K562 (cell line): Measurements from ENCODE around the gene SLC9A2. TPM values are rescaled to one million over a fixed set of nuclear protein-coding genes. Genes with fewer than 3 reads are reported as not detected.
A peak's percentile ranks its signal among the peaks of the same experiment; 100 is the strongest.

Experiments used
- ATAC-seq: fragments of 200-7000 bp; cut with Tn5 transposase; 3 replicates; pipeline ENCODE4 v1.9.1; 2020; ENCODE audit warnings: moderate library complexity
- BruUV-seq: library from RNA; stranded (reverse); fragments of 400-500 nt; replicated peaks from 2 replicates; lab custom pipeline; 2021; lab: Mats Ljungman, UMichigan
- CTCF ChIA-PET: fragments of 300-600 bp; formaldehyde crosslinking; extraction: SDS; loops from one replicate; lab custom pipeline; 2021; ENCODE audit warnings: low intra/inter-chr PET ratio; lab: Yijun Ruan, JAX
- POLR2A ChIA-PET: fragments of 300-600, 350-650 bp; sonication (Branson Sonifier 250); formaldehyde crosslinking; extraction: SDS; loops from one replicate; lab custom pipeline; 2021; ENCODE audit warnings: antibody characterized with exemption, inconsistent platforms; lab: Yijun Ruan, JAX
- DNase-seq, 4 experiments: peaks; one replicate each; pipeline versions ENCODE4 v3.0.0 to v3.0.0-alpha.2; 2011 to 2018; ENCODE audit warnings: low spot score in 3 of 4, mixed read lengths in 3 of 4; ENCODE audit errors: extremely low read depth in 1 of 4
- FAIRE-seq: peaks from 2 replicates; lab custom pipeline; 2011; peaks lifted over from hg19 to GRCh38; lab: Jason Lieb, UNC
- H2AFZ ChIP-seq: 2 replicates; pipeline ENCODE4 v1.6.0; 2011; ENCODE audit warnings: low read depth, low read length, control low read depth, inconsistent platforms
- H3K27ac ChIP-seq: fragments of 200-600 bp; 3 replicates; pipeline ENCODE4 v1.8.0; 2011; ENCODE audit warnings: low read depth, mild to moderate bottlenecking, control low read depth, inconsistent platforms, low read length, moderate library complexity, mixed read lengths; ENCODE audit errors: extremely low read depth
- H3K27me3 ChIP-seq, 2 experiments: fragments of 300-600 bp in 1 of 2; 2 replicates in 1 of 2; 3 replicates in 1 of 2; pipeline versions ENCODE4 v1.6.0 to v1.8.0; 2011; ENCODE audit warnings: inconsistent platforms in 2 of 2, low read length in 2 of 2, mild to moderate bottlenecking in 1 of 2, mixed read lengths in 1 of 2, moderate library complexity in 1 of 2; ENCODE audit not compliant: control insufficient read depth in 2 of 2, insufficient read depth in 2 of 2
- H3K36me3 ChIP-seq: fragments of 300-600 bp; 3 replicates; pipeline ENCODE4 v1.8.0; 2011; ENCODE audit warnings: mild to moderate bottlenecking, low read length, inconsistent platforms; ENCODE audit not compliant: control insufficient read depth, insufficient read depth
- H3K4me1 ChIP-seq, 2 experiments: fragments of 200-600 bp in 1 of 2; replicated peaks in 1 of 2; 2 replicates in 1 of 2; 3 replicates in 1 of 2; pipeline versions ENCODE4 v1.5.1 to v1.8.0; 2011; ENCODE audit warnings: inconsistent platforms in 2 of 2, low read length in 2 of 2, mild to moderate bottlenecking in 1 of 2, mixed read lengths in 1 of 2, moderate library complexity in 1 of 2; ENCODE audit not compliant: control insufficient read depth in 2 of 2, insufficient read depth in 2 of 2
- H3K4me2 ChIP-seq: 2 replicates; pipeline ENCODE4 v1.6.1; 2011; ENCODE audit warnings: low read length, control low read depth, inconsistent platforms, mixed read lengths; ENCODE audit not compliant: insufficient read depth
- H3K4me3 ChIP-seq: fragments of 200-600 bp; sonication (generic), shearing (Covaris generic); 2 replicates; pipeline ENCODE4 v1.5.1; 2016; ENCODE audit warnings: control low read depth, inconsistent platforms
- H3K79me2 ChIP-seq: fragments of 200-600 bp; 3 replicates; pipeline ENCODE4 v1.8.0; 2011; ENCODE audit warnings: low read length, inconsistent platforms; ENCODE audit not compliant: control insufficient read depth, insufficient read depth
- H3K9ac ChIP-seq, 2 experiments: 2 replicates each; pipeline versions ENCODE4 v1.6.0 to v1.6.1; 2011; ENCODE audit warnings: low read depth in 2 of 2, low read length in 2 of 2, control low read depth in 1 of 2, inconsistent platforms in 1 of 2, mild to moderate bottlenecking in 1 of 2, mixed read lengths in 1 of 2; ENCODE audit not compliant: insufficient read depth in 1 of 2
- H3K9me1 ChIP-seq: one replicate; pipeline ENCODE4 v1.6.0; 2011; ENCODE audit warnings: inconsistent platforms, mild to moderate bottlenecking, low read length, moderate library complexity; ENCODE audit not compliant: control insufficient read depth, insufficient read depth
- H3K9me3 ChIP-seq: replicated peaks from 2 replicates; pipeline ENCODE4 v1.5.1; 2011; ENCODE audit warnings: low read depth, low read length, inconsistent platforms; ENCODE audit not compliant: control insufficient read depth, insufficient read depth
- H4K20me1 ChIP-seq: replicated peaks from 2 replicates; pipeline ENCODE4 v1.6.1; 2011; ENCODE audit warnings: low read length, inconsistent platforms, mixed read lengths; ENCODE audit not compliant: control insufficient read depth, insufficient read depth
- BRF1 ChIP-seq: IDR thresholded peaks from 3 replicates; pipeline ENCODE4 v1.6.1; 2011; ENCODE audit warnings: borderline replicate concordance, mild to moderate bottlenecking; ENCODE audit not compliant: insufficient read length; ENCODE audit errors: extremely low read depth
- CCAR2 ChIP-seq: fragments of 200-400 bp; formaldehyde crosslinking; IDR thresholded peaks from 2 replicates; pipeline ENCODE4 v1.6.1; 2017; ENCODE audit warnings: mild to moderate bottlenecking, low read depth, low read length
- GTF2E2 ChIP-seq: fragments of 200-800 bp; sonication (Bioruptor generic); IDR thresholded peaks from 2 replicates; pipeline ENCODE4 v1.6.1; 2016; ENCODE audit warnings: missing genetic modification characterization, missing compliant biosample characterization
- HDAC1 ChIP-seq, 2 experiments: fragments of 450-650 bp; IDR thresholded peaks; 2 replicates each; pipeline ENCODE4 v1.6.1; 2016 to 2017; ENCODE audit warnings: inconsistent platforms in 1 of 2, mild to moderate bottlenecking in 1 of 2, moderate library complexity in 1 of 2
- HDAC6 ChIP-seq: IDR thresholded peaks from 2 replicates; pipeline ENCODE4 v1.6.1; 2012; ENCODE audit warnings: low read depth, mild to moderate bottlenecking, control low read depth, inconsistent platforms, low read length, moderate library complexity
- HDGF ChIP-seq: fragments of 450-650 bp; IDR thresholded peaks from 2 replicates; pipeline ENCODE4 v1.6.1; 2016
- HNRNPH1 ChIP-seq: fragments of 200-400 bp; formaldehyde crosslinking; optimal IDR thresholded peaks from 2 replicates; pipeline ENCODE3; 2017; ENCODE audit warnings: low read depth, mild to moderate bottlenecking, low read length, moderate library complexity
- NFXL1 ChIP-seq: fragments of 450-650 bp; formaldehyde crosslinking; IDR thresholded peaks from 2 replicates; pipeline ENCODE4 v1.4.0; 2021; ENCODE audit warnings: mild to moderate bottlenecking
- RAD21 ChIP-seq, 2 experiments: fragments of 250-450 bp in 1 of 2; fragments of 450-650 bp in 1 of 2; sonication (Bioruptor Pico) in 1 of 2; formaldehyde crosslinking in 1 of 2; IDR thresholded peaks in 1 of 2; conservative IDR thresholded peaks in 1 of 2; 2 replicates each; pipeline versions ENCODE4 v1.4.0 to v1.8.0; 2020 to 2022; ENCODE audit warnings: mild to moderate bottlenecking in 2 of 2, moderate library complexity in 1 of 2
- SMC3 ChIP-seq: conservative IDR thresholded peaks from 2 replicates; pipeline ENCODE4 v1.6.1; 2011; ENCODE audit warnings: low read depth, low read length, improper control_type of control experiment; ENCODE audit not compliant: insufficient read depth
- STAG1 ChIP-seq: sonication (generic); formaldehyde crosslinking; IDR thresholded peaks from 2 replicates; pipeline ENCODE4 v1.5.0; 2020; ENCODE audit warnings: missing genetic modification reagents, borderline replicate concordance
- ZNF232 ChIP-seq: sonication (generic); formaldehyde crosslinking; IDR thresholded peaks from 2 replicates; pipeline ENCODE4 v1.8.0; 2022; ENCODE audit warnings: mild to moderate bottlenecking, missing genetic modification reagents
- ZNF778 ChIP-seq: fragments of 450-650 bp; formaldehyde crosslinking; IDR thresholded peaks from 2 replicates; pipeline ENCODE4 v1.4.0; 2020; ENCODE audit warnings: mild to moderate bottlenecking, moderate library complexity
- ZSCAN32 ChIP-seq: fragments of 450-650 bp; formaldehyde crosslinking; IDR thresholded peaks from 2 replicates; pipeline ENCODE4 v1.4.0; 2020; ENCODE audit warnings: mild to moderate bottlenecking, moderate library complexity
- WGBS: fragments of 100-300 bp; shearing (Covaris generic); methylation state at CpG from one replicate; pipeline ENCODE4 v1.1.6; 2016; ENCODE audit warnings: low coverage, mixed read lengths; ENCODE audit not compliant: insufficient coverage; ENCODE audit errors: missing lambda C conversion rate; 5-methylcytosine and 5-hydroxymethylcytosine counted together
- in situ Hi-C: fragments of 300-500 bp; cut with MboI; formaldehyde crosslinking; loops from 4 replicates; pipeline ENCODE4 v1.15.0; 2018; ENCODE audit warnings: inconsistent platforms, mixed read lengths
- intact Hi-C: fragments of 100-400 bp; cut with micrococcal nuclease; formaldehyde crosslinking; loops from 2 replicates; pipeline ENCODE4 v1.14.2; 2022
- polyA plus RNA-seq, 8 experiments: library from polyadenylated mRNA; depleted of rRNA in 4 of 8; stranded (reverse) in 5 of 8; unstranded in 3 of 8; fragments of >200 nt; fragmentation: Nextera tagmentation in 2 of 8; fragmentation: Illumina TruSeq in 1 of 8; extraction: Ambion mirVana in 2 of 8; extraction: Trizol in 1 of 8; gene quantifications; 2 replicates each; pipeline versions ENCODE4 v1.2.1 to v1.2.3, GENCODE V29; 2011 to 2014; ENCODE audit warnings: inconsistent platforms in 1 of 8, missing spikeins in 1 of 8
- total RNA-seq, 7 experiments: library from RNA; depleted of rRNA in 6 of 7; stranded (reverse); fragments of >200 nt in 6 of 7; fragmentation: Illumina TruSeq in 2 of 7; extraction: Trizol in 2 of 7; gene quantifications; 2 replicates each; pipeline versions ENCODE4 v1.2.1 to v1.2.3, GENCODE V29; 2011 to 2021; ENCODE audit warnings: low replicate concordance in 1 of 7
- TF ChIP-seq, protein P1 (sequence below), 2 experiments: IDR thresholded peaks; 2 replicates each; pipeline ENCODE4 v1.6.1; 2012; ENCODE audit warnings: improper control_type of control experiment in 2 of 2, low read depth in 2 of 2, low read length in 2 of 2, borderline replicate concordance in 1 of 2

The SLC9A2 gene
- total and polyA plus RNA-seq, 9 of the 15 experiments (the other 6 are each of a cell fraction or from before 2014, with no cell fraction given), result 0.45 to 3.3 (median 1.6) TPM

DNA sequence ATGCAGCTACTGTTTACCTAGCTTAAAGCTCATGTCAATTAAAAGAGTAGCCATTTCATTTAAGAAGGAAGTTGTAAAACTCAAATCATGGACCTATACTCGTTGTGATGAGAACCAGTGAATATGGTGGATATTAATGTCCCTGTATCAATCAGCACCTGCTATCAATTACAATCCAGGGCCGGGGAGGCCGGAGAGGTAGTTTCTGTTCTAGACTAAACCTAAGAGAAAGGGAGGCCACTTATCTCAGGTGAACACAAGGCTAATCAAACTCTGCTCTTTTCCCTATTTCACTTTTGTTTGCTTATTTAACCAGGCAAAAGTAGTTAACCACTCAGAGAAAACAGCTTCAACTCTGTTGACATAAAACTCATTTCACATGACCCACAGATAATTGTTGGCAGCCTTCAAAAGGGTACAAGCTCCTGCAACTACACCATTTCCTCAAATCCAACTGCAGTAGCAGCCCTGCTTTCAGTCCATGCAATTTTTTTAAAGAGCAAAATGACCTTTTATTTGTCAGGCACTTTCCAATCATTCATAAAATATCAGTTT lies 27.8 kb upstream of the SLC9A2 start:
- intact Hi-C loops, result loop anchor here (1.0 to 2.0 kb wide), 2 partner anchors 71 to 119 kb away; partner anchors contain the start of gene SLC9A4

DNA sequence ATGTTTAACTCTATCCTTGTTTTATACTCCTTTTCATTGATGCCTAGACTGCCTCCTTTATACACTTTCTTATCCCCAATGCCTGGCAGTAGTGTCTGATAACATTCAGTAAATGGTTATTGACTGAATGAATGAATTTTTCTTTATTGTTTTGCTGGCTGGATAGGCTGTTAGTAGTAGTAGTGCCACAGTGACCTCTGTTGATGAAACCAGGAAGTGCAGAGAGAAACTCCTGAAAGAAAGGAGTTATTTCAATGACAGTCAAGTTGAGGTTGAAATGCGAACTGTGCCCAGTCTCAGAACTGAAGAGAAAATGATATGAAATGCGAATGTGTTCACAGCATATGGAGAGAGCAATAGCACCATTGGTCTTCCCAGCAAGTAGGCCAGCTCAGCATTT lies 26.8 kb upstream of the SLC9A2 start:
- Histone ChIP-seq H3K4me2 (no peak overlapping the region), H3K36me3 (no peaks in the 10 kb centered on the region), H3K4me3 (no peak overlapping the region), H4K20me1 (no peaks in the 10 kb centered on the region), H3K9me1 (no peaks in the 10 kb centered on the region), H3K27ac (no peak overlapping the region), H3K79me2 (no peaks in the 10 kb centered on the region), H3K9ac (no peak overlapping the region), H2AFZ (no peak overlapping the region), H3K4me1 (no peaks in the 10 kb centered on the region), H3K27me3 (peaks cover 4% of the 10 kb centered on the region in 2 experiments; a peak in 1 of 5 replicates), H3K9me3 (no peaks in the 10 kb centered on the region)
- FAIRE-seq, result peak; percentile 78
- no peak for ATAC-seq
- ChIA-PET POLR2A (no interaction called here), CTCF (no interaction called here)
- intact Hi-C loops, result loop anchor here (1.0 to 2.0 kb wide), 2 partner anchors 72 to 120 kb away; partner anchors contain the start of gene SLC9A4
- WGBS, result 3% methylated on average over 2 of the region's 2 CpGs
- BruUV-seq, result no TSS peak
- in situ Hi-C loops, result no loop called here
- DNase-seq, result peak; percentile 15 to 21 (median 18)
- TF ChIP-seq CCAR2 (no peak), ZSCAN32 (CRISPR knock-in tag) (no peak), BRF1 (no peak), RAD21 (CRISPR knock-in tag; conservative IDR thresholded peaks at IDR 0.05 in 1 of 2, IDR thresholded peaks at IDR 0.05 in 1 of 2) (peak; percentile 37 to 69), NFXL1 (CRISPR knock-in tag) (no peak), HDAC1 (IDR thresholded peaks at IDR 0.05) (no peak), SMC3 (0 out of 2 replicates have a peak, but pooled peaks have one; percentile 12), STAG1 (CRISPR knock-in tag) (no peak), HNRNPH1 (no peak), ZNF778 (CRISPR knock-in tag) (no peak), HDAC6 (no peak), ZNF232 (CRISPR knock-in tag) (no peak)
- TF ChIP-seq, protein P1, sequence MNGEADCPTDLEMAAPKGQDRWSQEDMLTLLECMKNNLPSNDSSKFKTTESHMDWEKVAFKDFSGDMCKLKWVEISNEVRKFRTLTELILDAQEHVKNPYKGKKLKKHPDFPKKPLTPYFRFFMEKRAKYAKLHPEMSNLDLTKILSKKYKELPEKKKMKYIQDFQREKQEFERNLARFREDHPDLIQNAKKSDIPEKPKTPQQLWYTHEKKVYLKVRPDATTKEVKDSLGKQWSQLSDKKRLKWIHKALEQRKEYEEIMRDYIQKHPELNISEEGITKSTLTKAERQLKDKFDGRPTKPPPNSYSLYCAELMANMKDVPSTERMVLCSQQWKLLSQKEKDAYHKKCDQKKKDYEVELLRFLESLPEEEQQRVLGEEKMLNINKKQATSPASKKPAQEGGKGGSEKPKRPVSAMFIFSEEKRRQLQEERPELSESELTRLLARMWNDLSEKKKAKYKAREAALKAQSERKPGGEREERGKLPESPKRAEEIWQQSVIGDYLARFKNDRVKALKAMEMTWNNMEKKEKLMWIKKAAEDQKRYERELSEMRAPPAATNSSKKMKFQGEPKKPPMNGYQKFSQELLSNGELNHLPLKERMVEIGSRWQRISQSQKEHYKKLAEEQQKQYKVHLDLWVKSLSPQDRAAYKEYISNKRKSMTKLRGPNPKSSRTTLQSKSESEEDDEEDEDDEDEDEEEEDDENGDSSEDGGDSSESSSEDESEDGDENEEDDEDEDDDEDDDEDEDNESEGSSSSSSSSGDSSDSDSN (IDR thresholded peaks at IDR 0.05; ENCODE audit: borderline replicate concordance in 1 of 2, low read depth in 2 of 2, low read length in 2 of 2), result no peak

More for the DNA sequence above, 27.8 kb upstream of the SLC9A2 start:
- WGBS, result 0% methylated on average over 3 of the region's 3 CpGs
- POLR2A ChIA-PET, result no interaction called here
- H4K20me1 ChIP-seq, result no peaks in the 10 kb centered on the region
- CTCF ChIA-PET, result no interaction called here
- H3K4me2 ChIP-seq, result no peak overlapping the region
- H3K4me3 ChIP-seq, result no peak overlapping the region
- H3K36me3 ChIP-seq, result no peaks in the 10 kb centered on the region
- BruUV-seq, result no TSS peak
- FAIRE-seq (no peak), DNase-seq (no peak), ATAC-seq (no peak)
- H3K9ac ChIP-seq, result no peak overlapping the region
- in situ Hi-C loops, result no loop called here
- TF ChIP-seq HDGF, result no peak
- TF ChIP-seq GTF2E2 (tag), result no peak
- H3K9me3 ChIP-seq, result no peaks in the 10 kb centered on the region
- no peaks in the 10 kb centered on the region for H3K4me1 ChIP-seq
- H3K27me3 ChIP-seq, result peaks cover 4% of the 10 kb centered on the region in 2 experiments; a peak in 1 of 5 replicates
- H2AFZ ChIP-seq, result no peak overlapping the region
- no peaks in the 10 kb centered on the region for H3K9me1 ChIP-seq
- no peaks in the 10 kb centered on the region for H3K79me2 ChIP-seq
- H3K27ac ChIP-seq, result no peak overlapping the region
